NCI-H128 (cell line): ENCODE measurements around the gene ANO1.

Experiments
- DNase-seq: peaks from one replicate; lab custom pipeline; 2025; ENCODE audit not compliant: unreplicated experiment; lab: John Stamatoyannopoulos, UW

The ANO1 gene

GRCh38 chr11:70111269-70112016, 33.3 kb downstream of the ANO1 start:
- DNase-seq = no peak

DNA sequence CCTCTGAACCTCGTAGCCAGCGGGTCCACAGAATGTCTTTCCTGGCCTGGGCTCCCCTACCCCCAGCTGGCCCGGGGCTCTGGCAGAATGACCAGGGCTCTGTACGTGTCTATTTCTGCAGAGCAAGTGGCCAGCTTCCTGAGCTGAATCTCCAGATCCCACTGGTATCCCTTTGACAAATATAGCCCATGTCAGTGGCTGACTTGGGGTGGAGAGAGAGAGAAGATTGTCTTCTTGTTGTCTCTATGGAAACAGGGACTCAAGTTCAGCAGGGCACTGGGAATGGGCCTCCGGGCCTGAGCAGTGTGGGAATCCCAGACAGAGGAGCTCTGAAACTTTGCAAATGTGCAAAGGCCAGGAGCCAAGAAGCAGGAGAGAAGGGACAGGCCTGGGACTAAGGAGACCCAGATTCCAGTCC, 33.9 kb downstream of the ANO1 start:
- no peak for DNase-seq

GRCh38 chr11:70113801-70114200, 35.7 kb downstream of the ANO1 start:
- no peak for DNase-seq

DNA sequence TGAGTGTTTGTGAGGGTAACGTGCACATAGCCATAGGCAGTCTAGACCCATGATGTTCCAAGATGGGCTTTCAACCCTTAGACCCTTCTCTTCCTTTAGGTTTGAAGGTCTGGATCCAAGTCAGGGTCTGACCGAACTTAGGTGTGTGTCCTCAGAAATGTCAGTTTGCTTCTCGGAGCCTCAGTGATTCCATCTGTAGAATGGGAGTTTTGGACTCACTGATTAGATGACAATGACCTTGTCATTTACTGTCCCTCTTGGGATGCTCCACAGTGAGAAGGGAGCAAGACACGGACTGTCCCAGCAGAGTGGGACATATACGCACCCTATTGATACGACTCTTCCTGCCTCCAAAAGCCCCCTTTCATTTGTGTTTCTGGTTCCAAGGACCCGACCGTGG, 37.7 kb downstream of the ANO1 start:
- no peak for DNase-seq

- DNase-seq = no peak
Observed at GRCh38 chr11:70116386-70117065, 38.4 kb downstream of the ANO1 start.

DNA sequence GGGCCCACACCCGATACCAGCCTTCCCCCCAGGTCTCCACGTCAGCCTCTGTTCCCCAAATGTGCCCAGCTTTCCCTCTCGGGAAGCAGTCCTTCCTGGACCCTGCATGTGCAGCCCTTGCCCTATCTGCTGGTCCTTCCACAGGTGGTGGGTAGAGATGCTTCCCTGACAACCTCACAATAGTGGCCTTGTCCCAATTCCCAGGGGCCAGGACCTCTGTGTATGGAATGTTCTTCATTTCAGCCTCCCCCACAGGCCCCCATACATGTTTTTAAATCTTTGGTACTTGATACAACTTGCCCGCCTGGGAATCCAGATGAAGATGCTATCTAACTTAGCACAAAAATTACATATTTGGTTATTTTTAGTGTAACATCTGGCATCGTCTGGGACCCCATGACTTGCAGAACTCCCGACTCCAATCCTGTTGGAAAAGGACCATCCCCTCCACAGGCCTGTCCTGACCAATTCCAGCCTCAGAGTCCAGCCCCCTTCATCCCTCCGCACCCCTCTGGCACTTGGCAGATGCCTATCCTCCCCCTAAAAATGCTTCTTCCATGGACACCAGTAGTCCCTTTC, 39.5 kb downstream of the ANO1 start:
- no peak for DNase-seq

DNA sequence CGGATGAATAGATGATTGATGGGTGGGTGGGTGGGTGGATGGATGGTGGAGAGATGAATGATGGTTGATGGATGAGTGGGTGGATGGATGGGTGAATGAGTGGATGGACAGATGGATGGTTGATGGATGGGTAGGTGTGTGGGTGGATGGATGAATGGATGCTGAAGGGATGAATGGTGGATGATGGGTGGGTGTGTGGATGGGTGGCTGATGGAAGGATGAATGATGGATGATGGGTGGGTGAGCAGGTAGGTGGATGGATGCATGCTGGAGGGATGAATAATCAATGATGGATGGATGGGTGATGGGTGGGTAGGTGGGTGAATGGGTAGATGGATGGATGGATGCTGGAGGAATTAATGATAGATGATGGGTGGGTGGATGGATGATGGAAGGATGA, 40.5 kb downstream of the ANO1 start:
- no peak for DNase-seq

DNA sequence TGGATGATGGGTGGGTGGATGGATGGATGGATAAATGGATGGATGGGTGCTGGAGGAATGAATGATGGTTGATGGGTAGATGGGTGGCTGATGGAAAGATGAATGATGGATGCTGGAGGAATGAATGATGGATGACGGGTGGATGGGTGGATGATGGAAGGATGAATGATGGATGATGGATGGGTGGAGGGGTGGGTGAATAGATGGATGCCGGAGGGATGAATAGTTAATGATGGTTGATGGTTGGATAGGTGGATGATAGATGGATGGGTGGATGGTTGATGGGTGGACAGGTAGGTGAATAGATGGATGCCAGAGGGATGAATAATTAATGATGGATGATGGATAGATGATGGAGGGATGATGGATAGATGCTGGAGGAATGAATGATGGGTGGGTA, 41.4 kb downstream of the ANO1 start:
- DNase-seq = no peak

GRCh38 chr11:70120674-70121073, 42.6 kb downstream of the ANO1 start:
- DNase-seq = no peak

DNA sequence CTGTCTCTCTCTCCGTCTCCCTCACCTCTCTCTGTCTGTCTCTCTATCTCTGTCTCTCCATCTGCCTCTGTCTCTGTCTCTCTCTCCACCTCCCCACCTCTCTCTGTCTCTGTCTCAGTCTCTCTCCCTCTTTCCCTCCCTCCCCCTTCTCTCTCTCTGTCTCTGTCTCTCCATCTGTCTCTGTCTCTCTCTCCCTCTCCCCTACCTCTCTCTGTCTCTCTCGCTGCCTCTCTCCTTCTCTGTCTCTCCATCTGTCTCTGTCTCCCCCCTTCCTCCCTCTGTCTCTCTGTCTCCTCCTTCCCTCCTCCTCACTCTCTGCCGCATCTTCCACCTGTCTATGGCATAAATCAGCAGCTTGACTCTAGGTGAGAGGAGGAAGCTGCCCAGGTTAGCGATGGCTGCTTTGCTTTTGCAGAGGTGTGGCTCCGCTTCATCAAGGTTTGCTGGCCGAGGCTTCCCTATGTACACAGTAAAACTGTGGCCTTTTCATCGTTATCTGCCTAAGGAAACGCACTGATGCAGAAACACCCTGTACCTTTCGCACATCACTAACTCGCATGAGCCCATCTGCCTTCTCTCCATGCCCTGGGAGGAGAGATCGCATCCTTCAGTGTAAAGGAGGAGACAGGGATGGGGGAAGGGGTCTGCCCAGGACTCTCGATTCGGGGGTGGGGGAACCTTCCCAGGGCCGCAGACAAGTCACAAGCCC, 44.5 kb downstream of the ANO1 start:
- no peak for DNase-seq

DNA sequence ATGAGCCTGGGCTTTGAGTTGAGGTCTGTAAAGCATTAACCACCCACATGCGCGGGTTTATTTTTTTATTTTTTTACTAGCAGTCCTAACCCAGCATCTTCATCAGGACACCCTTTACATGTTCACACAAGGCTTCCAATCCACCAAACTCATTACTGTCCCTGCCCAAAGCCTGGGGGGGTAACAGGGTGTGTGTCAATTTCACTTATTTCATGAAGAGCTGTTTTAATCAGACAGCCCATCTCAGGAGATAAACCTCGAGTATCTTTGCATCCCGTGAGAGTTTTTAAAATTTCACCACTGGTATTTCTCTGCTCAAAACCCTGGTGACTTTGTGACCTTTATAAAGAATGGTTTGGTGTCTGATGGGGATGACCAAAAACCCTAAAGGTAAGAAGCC, 45.6 kb downstream of the ANO1 start:
- no peak for DNase-seq

- no peak for DNase-seq
Observed at GRCh38 chr11:70124321-70125000, 46.3 kb downstream of the ANO1 start.

GRCh38 chr11:70126494-70126893, 48.4 kb downstream of the ANO1 start:
- no peak for DNase-seq

- no peak for DNase-seq
Observed at GRCh38 chr11:70127653-70128434, 49.7 kb downstream of the ANO1 start.

- DNase-seq = no peak
Observed at GRCh38 chr11:70128435-70128906, 50.4 kb downstream of the ANO1 start.

GRCh38 chr11:70129051-70129592, 51.0 kb downstream of the ANO1 start:
- DNase-seq = no peak

GRCh38 chr11:70130636-70131035, 52.5 kb downstream of the ANO1 start:
- no peak for DNase-seq

DNA sequence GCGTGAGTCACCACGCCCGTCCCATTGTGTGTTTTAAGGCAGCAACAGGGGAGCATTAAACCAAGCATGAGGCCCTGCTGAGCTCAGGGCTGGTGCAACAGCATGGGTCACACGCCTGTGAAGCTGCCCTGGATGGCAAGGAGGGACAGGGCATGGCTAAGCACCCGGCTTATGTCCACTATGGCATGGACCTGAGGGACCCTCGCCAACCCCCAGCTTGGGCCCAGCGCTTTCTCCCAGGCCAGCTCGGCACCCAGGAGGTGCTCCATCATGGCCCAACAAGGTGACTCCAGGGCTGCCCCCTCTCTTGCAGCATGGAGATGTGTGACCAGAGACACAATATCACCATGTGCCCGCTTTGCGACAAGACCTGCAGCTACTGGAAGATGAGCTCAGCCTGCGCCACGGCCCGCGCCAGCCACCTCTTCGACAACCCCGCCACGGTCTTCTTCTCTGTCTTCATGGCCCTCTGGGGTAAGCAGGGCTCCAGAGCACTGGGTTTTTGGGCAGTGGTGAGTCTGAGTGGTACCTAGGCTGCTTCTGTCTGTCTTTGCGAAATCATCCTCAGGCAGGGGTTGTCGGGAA, 53.6 kb downstream of the ANO1 start:
- no peak for DNase-seq

DNA sequence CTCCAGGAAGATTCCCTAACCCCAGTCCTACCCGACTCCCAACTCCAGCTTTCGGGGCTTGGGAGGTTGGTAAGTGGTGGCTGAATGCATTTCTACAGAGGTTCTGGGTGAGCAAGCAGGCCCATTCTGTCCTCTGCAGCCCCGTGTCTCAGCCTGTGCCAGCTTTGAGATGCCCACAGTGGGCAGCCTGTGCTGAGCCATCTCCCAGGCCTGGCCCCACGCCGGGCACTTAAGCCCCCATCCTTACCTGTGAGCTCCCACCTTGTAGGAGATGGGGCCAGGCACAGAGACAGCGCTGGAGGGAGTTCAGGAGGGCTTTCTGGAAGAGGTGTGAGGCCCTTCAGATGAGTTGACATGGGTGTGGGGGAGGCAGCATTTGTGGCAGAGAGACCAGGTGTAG, 54.5 kb downstream of the ANO1 start:
- no peak for DNase-seq
